Astrocyte of the spinal cord (primary cell): ENCODE data around the gene SNN.

Experiments
- DNase-seq: peaks from one replicate; pipeline ENCODE4 v3.0.0; 2011; ENCODE audit warnings: low read depth, low spot score
- H3K4me3 ChIP-seq: 2 replicates; pipeline ENCODE4 v1.5.1; 2011; ENCODE audit warnings: low read depth, mild to moderate bottlenecking, low read length, moderate library complexity
- CTCF ChIP-seq: IDR thresholded peaks from 2 replicates; pipeline ENCODE4 v1.5.1; 2012; ENCODE audit warnings: low read depth, mild to moderate bottlenecking, low read length, inconsistent platforms
- in situ Hi-C: cut with HindIII; loops from 2 replicates; pipeline ENCODE4 v1.10.0; 2017; ENCODE audit warnings: low sequenced_read_pairs

The SNN gene

GRCh38 chr16:11722468-11722808 lies 54.2 kb downstream of the SNN start:
- no peak for DNase-seq
- in situ Hi-C loops: no loop called here
- H3K4me3 ChIP-seq: no peak overlapping the region
- TF ChIP-seq CTCF: no peak

DNA sequence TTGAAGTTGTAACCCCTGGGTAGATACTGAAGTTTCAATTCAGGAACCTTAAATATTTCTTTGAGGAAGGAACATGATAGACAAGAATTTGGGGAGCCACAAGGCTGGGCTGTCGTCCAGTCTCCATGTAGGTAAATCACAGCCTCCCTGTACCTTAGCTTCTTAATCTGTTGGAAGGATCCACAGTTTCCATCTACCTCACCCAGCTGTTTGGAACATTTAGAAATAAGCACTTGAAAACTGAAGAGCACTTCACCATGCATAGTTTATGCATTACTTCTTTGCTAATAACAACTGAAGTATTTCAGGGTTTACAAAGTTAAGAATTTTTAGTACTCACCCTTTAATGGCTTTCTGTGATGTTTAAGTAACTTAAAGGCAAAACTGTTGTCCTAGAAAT lies 57.2 kb downstream of the SNN start:
- no peak overlapping the region for H3K4me3 ChIP-seq
- in situ Hi-C loops: no loop called here
- no peak for DNase-seq
- TF ChIP-seq CTCF: no peak

DNA sequence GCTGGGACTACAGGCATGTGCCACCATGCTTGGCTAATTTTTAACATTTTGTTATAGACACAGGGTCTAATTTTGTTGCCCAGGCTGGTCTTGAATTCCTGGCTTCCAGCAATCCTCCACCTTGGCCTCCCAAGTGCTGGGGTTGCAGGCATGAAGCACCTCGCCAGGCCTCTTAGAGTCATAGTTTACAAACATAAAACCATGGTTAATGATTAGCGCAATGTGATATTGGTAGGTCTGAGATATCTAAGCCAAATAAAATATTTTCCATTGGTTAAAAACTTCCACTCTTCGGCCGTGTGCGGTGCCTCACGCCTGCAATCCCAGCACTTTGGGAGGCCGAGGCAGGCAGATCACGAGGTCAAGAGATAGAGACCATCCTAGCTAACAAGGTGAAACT lies 57.8 kb downstream of the SNN start:
- H3K4me3 ChIP-seq: no peak overlapping the region
- in situ Hi-C loops: no loop called here
- TF ChIP-seq CTCF: no peak
- no peak for DNase-seq

GRCh38 chr16:11727796-11728543 lies 59.7 kb downstream of the SNN start:
- no peak for DNase-seq
- in situ Hi-C loops: no loop called here
- TF ChIP-seq CTCF: no peak
- H3K4me3 ChIP-seq: no peak overlapping the region
